ENCODE measurements around the gene COL4A2.
"Not testable (repeated sequence)": the region's sequence is repeated elsewhere in the genome, so short reads cannot be mapped to it uniquely, and the experiment has no call there.

The COL4A2 gene

GRCh38 chr13:110445722-110446574, 138.9 kb downstream of the COL4A2 start:
- no peak for DNase-seq

GRCh38 chr13:110446575-110446890, 139.4 kb downstream of the COL4A2 start:
- no peak for DNase-seq

- no peak for DNase-seq
Observed at GRCh38 chr13:110447058-110447511, 140.0 kb downstream of the COL4A2 start.

- DNase-seq = no peak
Observed at GRCh38 chr13:110447801-110448200, 140.7 kb downstream of the COL4A2 start.

GRCh38 chr13:110448230-110448629, 141.1 kb downstream of the COL4A2 start:
- no peak for DNase-seq

- DNase-seq = no peak
Observed at GRCh38 chr13:110448677-110449076, 141.6 kb downstream of the COL4A2 start.

GRCh38 chr13:110449219-110450015, 142.3 kb downstream of the COL4A2 start:
- no peak for DNase-seq

GRCh38 chr13:110450016-110450900, 143.2 kb downstream of the COL4A2 start:
- no peak for DNase-seq

GRCh38 chr13:110450941-110451730, 144.1 kb downstream of the COL4A2 start:
- DNase-seq = no peak

- not testable (repeated sequence) for DNase-seq
Observed at GRCh38 chr13:110453091-110453490, 146.0 kb downstream of the COL4A2 start.

- no peak for DNase-seq
Observed at GRCh38 chr13:110453797-110454196, 146.7 kb downstream of the COL4A2 start.

- no peak for DNase-seq
Observed at GRCh38 chr13:110454227-110454859, 147.3 kb downstream of the COL4A2 start.

- DNase-seq = no peak
Observed at GRCh38 chr13:110454956-110455355, 147.9 kb downstream of the COL4A2 start.

GRCh38 chr13:110455444-110455843, 148.4 kb downstream of the COL4A2 start:
- DNase-seq = no peak

GRCh38 chr13:110455941-110456340, 148.9 kb downstream of the COL4A2 start:
- peak; percentile 60 for DNase-seq

- no peak for DNase-seq
Observed at GRCh38 chr13:110456550-110456949, 149.5 kb downstream of the COL4A2 start.

GRCh38 chr13:110457361-110457760, 150.3 kb downstream of the COL4A2 start:
- DNase-seq = no peak

- no peak for DNase-seq
Observed at GRCh38 chr13:110458017-110458416, 150.9 kb downstream of the COL4A2 start.

- DNase-seq = no peak
Observed at GRCh38 chr13:110458594-110459365, 151.7 kb downstream of the COL4A2 start.

GRCh38 chr13:110462091-110462490, 155.0 kb downstream of the COL4A2 start:
- no peak for DNase-seq

GRCh38 chr13:110463156-110463555, 156.1 kb downstream of the COL4A2 start:
- no peak for DNase-seq
